ENCODE results near the gene KBTBD12.

The KBTBD12 gene

GRCh38 chr3:127915115-127915936, at the start of gene KBTBD12:
Gene KBTBD12, plus strand, starts transcription at chr3:127915232. Its CDS starts 7,830 bp downstream, at chr3:127923062.
- DNase-seq (ENCODE audit: low read depth), result no peak

- DNase-seq (ENCODE audit: low read depth), result peak; percentile 74
These were observed 49.1 kb upstream of the KBTBD12 start for GRCh38 chr3:127865941-127866340.

GRCh38 chr3:127867412-127867811, 47.6 kb upstream of the KBTBD12 start:
- DNase-seq (ENCODE audit: low read depth), result no peak

GRCh38 chr3:127867986-127868385, 47.0 kb upstream of the KBTBD12 start:
- DNase-seq (ENCODE audit: low read depth), result peak; percentile 46

GRCh38 chr3:127870156-127870555, 44.9 kb upstream of the KBTBD12 start:
- no peak for DNase-seq (ENCODE audit: low read depth)

GRCh38 chr3:127874097-127874496, 40.9 kb upstream of the KBTBD12 start:
- DNase-seq (ENCODE audit: low read depth), result peak; percentile 52

- no peak for DNase-seq (ENCODE audit: low read depth)
These were observed 33.4 kb upstream of the KBTBD12 start for GRCh38 chr3:127881586-127881985.

GRCh38 chr3:127884041-127884440, 31.0 kb upstream of the KBTBD12 start:
- no peak for DNase-seq (ENCODE audit: low read depth)

GRCh38 chr3:127886231-127886955, 28.6 kb upstream of the KBTBD12 start:
- no peak for DNase-seq (ENCODE audit: low read depth)

GRCh38 chr3:127886956-127887231, 28.1 kb upstream of the KBTBD12 start:
- no peak for DNase-seq (ENCODE audit: low read depth)

GRCh38 chr3:127887321-127887720, 27.7 kb upstream of the KBTBD12 start:
- DNase-seq (ENCODE audit: low read depth), result peak; percentile 67

- no peak for DNase-seq (ENCODE audit: low read depth)
These were observed 26.9 kb upstream of the KBTBD12 start for GRCh38 chr3:127888156-127888555.

GRCh38 chr3:127888564-127889107, 26.4 kb upstream of the KBTBD12 start:
- no peak for DNase-seq (ENCODE audit: low read depth)

GRCh38 chr3:127889461-127889863, 25.6 kb upstream of the KBTBD12 start:
- peak; percentile 59 for DNase-seq (ENCODE audit: low read depth)

- no peak for DNase-seq (ENCODE audit: low read depth)
These were observed 24.9 kb upstream of the KBTBD12 start for GRCh38 chr3:127889976-127890650.

GRCh38 chr3:127890651-127891290, 24.3 kb upstream of the KBTBD12 start:
- DNase-seq (ENCODE audit: low read depth), result peak; percentile 79

GRCh38 chr3:127894481-127894880, 20.6 kb upstream of the KBTBD12 start:
- DNase-seq (ENCODE audit: low read depth), result peak; percentile 22

- no peak for DNase-seq (ENCODE audit: low read depth)
These were observed 15.8 kb upstream of the KBTBD12 start for GRCh38 chr3:127899200-127899599.

- no peak for DNase-seq (ENCODE audit: low read depth)
These were observed 15.3 kb upstream of the KBTBD12 start for GRCh38 chr3:127899766-127900165.

- no peak for DNase-seq (ENCODE audit: low read depth)
These were observed 14.5 kb upstream of the KBTBD12 start for GRCh38 chr3:127900536-127900935.

- DNase-seq (ENCODE audit: low read depth), result no peak
These were observed 12.5 kb upstream of the KBTBD12 start for GRCh38 chr3:127902486-127902885.
